ENCODE results near the gene STAU1. TPM values are rescaled to one million over a fixed set of nuclear protein-coding genes. Genes with fewer than 3 reads are reported as not detected.

The STAU1 gene
- total and polyA plus RNA-seq, 10 of the 15 experiments (the other 5 are each of a cell fraction or from before 2014, with no cell fraction given) = 13.9 to 66.2 (median 45.6) TPM

GRCh38 chr20:49133571-49133970 lies 54.6 kb downstream of the STAU1 start:
- no peak overlapping the region for H3K9ac ChIP-seq (ENCODE audit: control insufficient read depth, insufficient read depth, low read length)
- H3K4me1 ChIP-seq (ENCODE audit: control insufficient read depth, insufficient read depth, low read length) = no peaks in the 10 kb centered on the region; the same call in 1 of the 2 replicates
- FAIRE-seq = no peak
- no peak overlapping the region for H3K4me2 ChIP-seq (ENCODE audit: control insufficient read depth, insufficient read depth)
- H3K27me3 ChIP-seq (replicated peaks in 1 of 2; ENCODE audit: control insufficient read depth in 2 of 2, insufficient read depth in 2 of 2, low read length in 1 of 2) = no peaks in the 10 kb centered on the region
- H3K9me3 ChIP-seq (replicated peaks; ENCODE audit: control insufficient read depth, insufficient read depth, low read length) = no peaks in the 10 kb centered on the region
- H4K20me1 ChIP-seq (ENCODE audit: control insufficient read depth, insufficient read depth) = no peaks in the 10 kb centered on the region
- DNase-seq (ENCODE audit: low read depth, low spot score) = no peak
- no peak overlapping the region for H3K27ac ChIP-seq (ENCODE audit: control insufficient read depth, insufficient read depth)
- ChIA-PET RAD21 (ENCODE audit: unreplicated experiment) (interaction anchor here (1.0 to 4.4 kb wide), 9 partner anchors 9 to 89 kb away, joined by 3 to 79 read pairs (median 8); partner anchors contain the start of gene DDX27), CTCF (interaction anchor here (0.7 to 9.3 kb wide), 21 partner anchors 9 to 189 kb away, joined by 3 to 333 read pairs (median 6); partner anchors contain the start of gene DDX27), SMC1A (ENCODE audit: uncharacterized antibody, unreplicated experiment) (interaction anchor here (1.2 to 3.0 kb wide), 20 partner anchors 9 to 143 kb away, joined by 3 to 65 read pairs (median 6); partner anchors contain the start of gene DDX27), POLR2A (interaction anchor here (0.6 to 1.6 kb wide), 7 partner anchors 11 to 177 kb away, joined by 3 to 19 read pairs (median 5); partner anchors contain the start of gene DDX27)
- H3K36me3 ChIP-seq (ENCODE audit: control insufficient read depth in 2 of 2, insufficient read depth in 2 of 2, low read length in 1 of 2) = peaks cover 9 to 28% of the 10 kb centered on the region in 2 experiments
- no peak; the same call in 2 of the 3 replicates for ATAC-seq
- H3K79me2 ChIP-seq (ENCODE audit: control insufficient read depth, insufficient read depth, low read length) = no peaks in the 10 kb centered on the region; the same call in none of the 2 replicates
- no peak overlapping the region for H3K4me3 ChIP-seq
- intact Hi-C loops (cut with micrococcal nuclease; ENCODE audit: unreplicated experiment) = loop anchor here (1.0 kb wide), 1 partner anchor 84 kb away; no protein-coding TSS in a partner anchor
- in situ Hi-C loops (cut with MboI) = loop anchor here (5.0 kb wide), 1 partner anchor 84 kb away; the partner anchor contains the start of gene DDX27
- WGBS (ENCODE audit: insufficient coverage, insufficient replicate concordance, low lambda C conversion rate, missing lambda C conversion rate) = 98% methylated on average over 3 of the region's 3 CpGs
- H2AFZ ChIP-seq (ENCODE audit: control insufficient read depth, low read depth, low read length) = no peak overlapping the region
- TF ChIP-seq MEF2A (IDR thresholded peaks at IDR 0.05; ENCODE audit: insufficient read depth, low read depth, low read length) = no peak
- no peak for TF ChIP-seq YY1 (IDR thresholded peaks at IDR 0.05; ENCODE audit: low read depth, low read length)
- TF ChIP-seq RBBP5 (conservative IDR thresholded peaks at IDR 0.05) = no peak
- TF ChIP-seq MTA2 (IDR thresholded peaks at IDR 0.05; ENCODE audit: low read depth) = no peak
- TF ChIP-seq HSF1 (IDR thresholded peaks at IDR 0.05; ENCODE audit: low read depth, low read length) = no peak
- no TSS peak for BruUV-seq (replicated peaks)
